ENCODE measurements around the gene YBX3. TPM values are rescaled to one million over a fixed set of nuclear protein-coding genes. Genes with fewer than 3 reads are reported as not detected.

YBX3 gene
- total and polyA plus RNA-seq, 2 of the 4 experiments (the other 2 are of a cell fraction), result 33.7 to 132 TPM

- Histone ChIP-seq H2BK120ac (ENCODE audit: low read depth, low read length) (no peak overlapping the region), H3K9ac (ENCODE audit: low read depth, low read length) (no peak overlapping the region), H2AK5ac (ENCODE audit: low read depth, low read length) (no peak overlapping the region), H3K18ac (ENCODE audit: low read depth, low read length) (no peak overlapping the region), H4K8ac (ENCODE audit: low read depth in 2 of 2, low read length in 2 of 2) (no peak overlapping the region), H3K4me2 (ENCODE audit: low read depth, low read length) (no peak overlapping the region), H3K4me1 (ENCODE audit: control insufficient read depth, insufficient read depth, low read length) (no peaks in the 10 kb centered on the region), H2BK5ac (ENCODE audit: low read depth, low read length, poor library complexity, severe bottlenecking) (no peak overlapping the region), H3K14ac (replicated peaks; ENCODE audit: low read depth, low read length) (no peak overlapping the region), H3K27ac (ENCODE audit: insufficient read depth, low read length) (no peak overlapping the region), H3K9me3 (ENCODE audit: control insufficient read depth, insufficient read depth, low read length) (no peaks in the 10 kb centered on the region), H4K91ac (ENCODE audit: insufficient read depth, low read depth, low read length) (no peak overlapping the region), H3K4ac (ENCODE audit: low read depth, low read length) (no peak overlapping the region), H2BK20ac (ENCODE audit: low read depth, low read length) (no peak overlapping the region), H4K5ac (ENCODE audit: low read depth, low read length) (no peak overlapping the region), H2AK9ac (replicated peaks; ENCODE audit: low read depth, low read length, poor library complexity) (no peak overlapping the region), H3K36me3 (ENCODE audit: control insufficient read depth, insufficient read depth, low read length) (no peaks in the 10 kb centered on the region), H3K23ac (ENCODE audit: low read depth, low read length) (no peak overlapping the region), H3K4me3 (ENCODE audit: insufficient read depth, low read depth, low read length) (no peak overlapping the region), H3K27me3 (ENCODE audit: control insufficient read depth, insufficient read depth, low read length) (peaks cover 31% of the 10 kb centered on the region), H3K79me1 (ENCODE audit: low read depth in 1 of 2, low read length in 2 of 2) (no peaks in the 10 kb centered on the region), H2BK15ac (ENCODE audit: low read depth, low read length) (no peak overlapping the region), H3K9me1 (ENCODE audit: insufficient read depth, low read length) (no peaks in the 10 kb centered on the region), H4K20me1 (ENCODE audit: insufficient read depth, low read length) (no peaks in the 10 kb centered on the region), H3K56ac (ENCODE audit: extremely low read depth, insufficient read depth, low read length) (no peak overlapping the region), H2AFZ (replicated peaks; ENCODE audit: low read length, poor library complexity) (no peak overlapping the region)
- WGBS, 2 experiments (ENCODE audit: extremely low coverage in 2 of 2, insufficient read length in 1 of 2), result no CpG with 5 or more reads among the region's 1 CpG
- ATAC-seq (ENCODE audit: low read depth) (no peak), DNase-seq (no peak)
- in situ Hi-C loops (cut with MboI; ENCODE audit: low sequenced_read_pairs) (no loop called here), dilution Hi-C loops (cut with HindIII; ENCODE audit: low sequenced_read_pairs, unreplicated experiment) (no loop called here), intact Hi-C loops (cut with micrococcal nuclease) (no loop called here)
- ChIA-PET CTCF (no interaction called here), POLR2A (ENCODE audit: unreplicated experiment) (no interaction called here)
- no TSS peak for BruUV-seq (replicated peaks)
- TF ChIP-seq ELK1 (IDR thresholded peaks at IDR 0.05; ENCODE audit: borderline replicate concordance, low read depth, low read length) (no peak), POLR2A (IDR thresholded peaks at IDR 0.05; ENCODE audit: low read depth, low read length) (no peak), USF2 (IDR thresholded peaks at IDR 0.05; ENCODE audit: low read depth, low read length) (no peak), CEBPB (IDR thresholded peaks at IDR 0.05; ENCODE audit: low read depth, low read length) (no peak), RCOR1 (IDR thresholded peaks at IDR 0.05; ENCODE audit: insufficient replicate concordance, low read length) (no peak), MXI1 (IDR thresholded peaks at IDR 0.05; ENCODE audit: borderline replicate concordance, low read depth, low read length) (no peak), CTCF (conservative IDR thresholded peaks at IDR 0.05; ENCODE audit: low read depth, low read length) (no peak), SMC3 (IDR thresholded peaks at IDR 0.05; ENCODE audit: low read depth, low read length) (no peak), MAZ (IDR thresholded peaks at IDR 0.05; ENCODE audit: borderline replicate concordance, low read depth, low read length) (no peak), FOS (IDR thresholded peaks at IDR 0.05; ENCODE audit: low read depth, low read length) (no peak)
Observed at GRCh38 chr12:10736463-10736862, 13.3 kb upstream of the YBX3 start.

Data from IMR-90 (cell line).